Stomach (tissue), 9 donors: ENCODE data around the gene ASPDH. TPM values are rescaled to one million over a fixed set of nuclear protein-coding genes. Genes with fewer than 3 reads are reported as not detected.

ENCODE experiments used
- DNase-seq, 2 donors: peaks; one replicate each; pipeline versions ENCODE4 v3.0.0 to v3.0.0-alpha.2; 2013 to 2019
- H3K27ac ChIP-seq, 5 donors: fragments of 200-600 bp in 4 of 5; sonication (generic) in 4 of 5; one replicate each; pipeline ENCODE4 v1.5.1; 2013 to 2019; ENCODE audit warnings: mild to moderate bottlenecking in 1 of 5, moderate library complexity in 1 of 5
- H3K27me3 ChIP-seq, 3 donors: fragments of 200-600 bp; sonication (generic); one replicate each; pipeline ENCODE4 v1.5.1; 2017 to 2019; ENCODE audit warnings: mixed run types in 1 of 3
- H3K36me3 ChIP-seq, 4 donors: fragments of 200-600 bp; sonication (generic); 1 replicate in 3 of 4; 2 replicates in 1 of 4; pipeline ENCODE4 v1.5.1; 2016 to 2019
- H3K4me1 ChIP-seq, 4 donors: fragments of 200-600 bp; sonication (generic); one replicate each; pipeline ENCODE4 v1.5.1; 2016 to 2019
- H3K4me3 ChIP-seq, 4 donors: fragments of 200-600 bp; sonication (generic) in 3 of 4; one replicate each; pipeline ENCODE4 v1.5.1; 2016 to 2019; ENCODE audit warnings: mild to moderate bottlenecking in 1 of 4
- H3K9me3 ChIP-seq, 4 donors: fragments of 200-600 bp; sonication (generic); one replicate each; pipeline ENCODE4 v1.5.1; 2016 to 2019
- EP300 ChIP-seq: sonication (generic); formaldehyde crosslinking; IDR thresholded peaks from one replicate; pipeline ENCODE4 v1.6.1; 2017; ENCODE audit warnings: antibody characterized with exemption
- POLR2A ChIP-seq, 4 donors: fragments of 450-650 bp; IDR thresholded peaks; one replicate each; pipeline ENCODE4 v1.6.1; 2016; ENCODE audit warnings: antibody characterized with exemption in 4 of 4, control low read depth in 2 of 4, mild to moderate bottlenecking in 1 of 4, moderate library complexity in 1 of 4
- POLR2AphosphoS5 ChIP-seq, 3 donors: sonication (generic); formaldehyde crosslinking; IDR thresholded peaks; one replicate each; pipeline ENCODE4 v1.6.1; 2016; ENCODE audit warnings: antibody characterized with exemption in 3 of 3
- WGBS, 5 donors: extraction: QIAGEN DNeasy Blood & Tissue Kit in 3 of 5; methylation state at CpG; one replicate each; pipeline versions ENCODE4 v1.1.5 to v1.1.7; 2013 to 2018; 5-methylcytosine and 5-hydroxymethylcytosine counted together
- intact Hi-C: fragments of 100-400 bp; cut with DNase I; formaldehyde crosslinking; loops from one replicate; pipeline ENCODE4 v1.15.1; 2023; ENCODE audit warnings: low total_unique reads
- polyA plus RNA-seq, 3 donors: library from polyadenylated mRNA; stranded (reverse); fragments of 200-250 nt; gene quantifications; one replicate each; pipeline ENCODE4 v1.2.3, GENCODE V29; 2013
- total RNA-seq, 5 donors: library from RNA; depleted of rRNA; stranded (reverse); fragments of >200 nt; gene quantifications; one replicate each; pipeline versions ENCODE4 v1.1.0 to v1.2.3, GENCODE V29; 2014 to 2016
- TF ChIP-seq, protein P1 (sequence below), 7 experiments: fragments of 450-650 bp in 4 of 7; fragments of 200-600 bp in 3 of 7; sonication (generic) in 3 of 7; IDR thresholded peaks; one replicate each; pipeline ENCODE4 v1.5.1; 2016 to 2019; ENCODE audit warnings: antibody characterized with exemption in 7 of 7, control low read depth in 2 of 7, mild to moderate bottlenecking in 1 of 7
- donor health status: healthy with polysubstance abuse.
- donor health status: Bipolar disorder and iron deficiency.
- donor health status: healthy.

ASPDH gene
- total and polyA plus RNA-seq, 8 donors, result not detected

DNA sequence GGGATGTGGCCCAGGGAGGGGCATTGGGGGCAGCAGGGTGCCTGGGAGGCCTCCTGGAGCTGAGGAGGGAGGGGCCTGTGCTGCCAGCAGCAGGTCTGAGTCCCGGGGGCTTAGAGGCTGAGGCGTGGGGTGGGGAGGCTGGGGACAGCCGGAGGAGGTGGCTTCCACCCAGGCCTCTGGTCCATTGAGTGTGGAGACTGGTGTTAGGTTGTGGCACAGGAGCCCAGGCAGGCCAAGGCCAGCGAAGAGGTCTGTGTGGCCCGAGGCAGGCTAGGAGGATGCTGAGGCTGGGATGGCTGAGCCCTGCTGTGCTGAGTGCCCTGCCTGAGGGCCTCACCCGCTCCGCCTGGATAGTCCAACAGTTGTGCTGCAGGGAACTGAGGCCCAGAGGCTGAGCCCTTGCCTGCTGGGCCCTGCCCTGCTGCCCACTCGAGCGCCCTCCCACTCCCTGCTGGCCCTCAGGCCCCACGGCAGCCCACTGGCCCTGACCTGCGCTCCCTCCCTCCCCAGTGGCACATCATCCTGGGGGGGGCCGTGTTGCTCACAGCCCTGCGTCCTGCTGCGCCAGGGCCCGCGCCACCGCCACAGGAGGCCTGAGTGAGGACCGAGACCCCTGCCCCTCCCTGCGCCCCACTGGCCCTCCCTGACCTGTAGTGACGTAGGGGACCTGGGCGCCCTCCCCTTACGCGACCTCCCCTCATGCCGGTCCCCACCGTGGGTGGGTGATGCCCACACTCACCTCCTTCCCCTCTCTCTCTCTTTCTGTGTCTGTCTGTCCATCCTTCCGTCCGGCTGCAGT, 32.2 kb downstream of the ASPDH start:
- Histone ChIP-seq H3K4me1 (peaks cover 12 to 27% (median 18%) of the 10 kb centered on the region in 4 donors), H3K27ac (no peak overlapping the region), H3K9me3 (no peaks in the 10 kb centered on the region), H3K36me3 (peaks cover 37 to 76% (median 72%) of the 10 kb centered on the region in 4 donors), H3K27me3 (no peaks in the 10 kb centered on the region), H3K4me3 (no peak overlapping the region)
- no peak for DNase-seq
- no peak for TF ChIP-seq EP300
- no peak for TF ChIP-seq POLR2A (IDR thresholded peaks at IDR 0.05)
- no peak for TF ChIP-seq POLR2AphosphoS5 (IDR thresholded peaks at IDR 0.05)
- TF ChIP-seq, protein P1, sequence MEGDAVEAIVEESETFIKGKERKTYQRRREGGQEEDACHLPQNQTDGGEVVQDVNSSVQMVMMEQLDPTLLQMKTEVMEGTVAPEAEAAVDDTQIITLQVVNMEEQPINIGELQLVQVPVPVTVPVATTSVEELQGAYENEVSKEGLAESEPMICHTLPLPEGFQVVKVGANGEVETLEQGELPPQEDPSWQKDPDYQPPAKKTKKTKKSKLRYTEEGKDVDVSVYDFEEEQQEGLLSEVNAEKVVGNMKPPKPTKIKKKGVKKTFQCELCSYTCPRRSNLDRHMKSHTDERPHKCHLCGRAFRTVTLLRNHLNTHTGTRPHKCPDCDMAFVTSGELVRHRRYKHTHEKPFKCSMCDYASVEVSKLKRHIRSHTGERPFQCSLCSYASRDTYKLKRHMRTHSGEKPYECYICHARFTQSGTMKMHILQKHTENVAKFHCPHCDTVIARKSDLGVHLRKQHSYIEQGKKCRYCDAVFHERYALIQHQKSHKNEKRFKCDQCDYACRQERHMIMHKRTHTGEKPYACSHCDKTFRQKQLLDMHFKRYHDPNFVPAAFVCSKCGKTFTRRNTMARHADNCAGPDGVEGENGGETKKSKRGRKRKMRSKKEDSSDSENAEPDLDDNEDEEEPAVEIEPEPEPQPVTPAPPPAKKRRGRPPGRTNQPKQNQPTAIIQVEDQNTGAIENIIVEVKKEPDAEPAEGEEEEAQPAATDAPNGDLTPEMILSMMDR (IDR thresholded peaks at IDR 0.05), result no peak
- WGBS, 5 donors, result 88 to 96% (median 93%) methylated on average over 16 to 27 of the region's 27 CpGs
- intact Hi-C loops, result no loop called here

- WGBS, 5 donors, result 88 to 94% (median 91%) methylated on average over 25 to 37 of the region's 37 CpGs
- intact Hi-C loops, result no loop called here
- Histone ChIP-seq H3K27me3 (no peaks in the 10 kb centered on the region), H3K4me3 (no peak overlapping the region), H3K27ac (no peak overlapping the region), H3K9me3 (no peaks in the 10 kb centered on the region), H3K36me3 (peaks cover 37 to 76% (median 72%) of the 10 kb centered on the region in 4 donors), H3K4me1 (peaks cover 12 to 29% (median 20%) of the 10 kb centered on the region in 4 donors)
- no peak for DNase-seq
- TF ChIP-seq POLR2A (IDR thresholded peaks at IDR 0.05) (no peak), POLR2AphosphoS5 (IDR thresholded peaks at IDR 0.05) (no peak), EP300 (no peak)
- TF ChIP-seq, protein P1 (IDR thresholded peaks at IDR 0.05), result no peak
These were observed 33.2 kb downstream of the ASPDH start for GRCh38 chr19:50480281-50481111.

DNA sequence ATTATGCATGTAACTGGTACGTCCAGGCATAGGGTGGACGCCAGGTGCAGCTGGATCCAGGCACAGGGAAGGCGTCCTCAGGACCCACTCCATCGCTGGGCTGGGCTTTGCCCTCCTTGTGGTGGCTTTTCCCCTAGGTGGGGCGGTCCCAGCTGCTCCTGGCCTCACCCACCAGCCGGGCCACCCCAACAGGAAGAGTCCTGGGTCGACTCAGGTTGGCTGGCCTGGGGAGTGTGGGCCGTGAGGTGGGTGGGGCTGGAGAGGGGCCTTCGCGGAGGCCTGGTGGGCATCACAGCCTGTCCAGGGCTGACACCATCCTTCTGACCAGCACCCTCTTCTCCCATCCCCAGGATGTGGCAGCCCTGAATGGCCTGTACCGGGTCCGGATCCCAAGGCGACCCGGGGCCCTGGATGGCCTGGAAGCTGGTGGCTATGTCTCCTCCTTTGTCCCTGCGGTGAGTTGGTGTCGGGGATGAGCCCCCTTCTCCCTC, 33.9 kb downstream of the ASPDH start:
- no peak overlapping the region for H3K4me3 ChIP-seq
- intact Hi-C loops, result no loop called here
- no peaks in the 10 kb centered on the region for H3K27me3 ChIP-seq
- no peak overlapping the region for H3K27ac ChIP-seq
- WGBS, 5 donors, result 93 to 97% (median 95%) methylated on average over 9 to 16 of the region's 16 CpGs
- TF ChIP-seq EP300, result no peak
- TF ChIP-seq POLR2AphosphoS5 (IDR thresholded peaks at IDR 0.05), result no peak
- TF ChIP-seq POLR2A (IDR thresholded peaks at IDR 0.05), result no peak
- TF ChIP-seq, protein P1 (IDR thresholded peaks at IDR 0.05), result no peak
- no peak for DNase-seq
- no peaks in the 10 kb centered on the region for H3K9me3 ChIP-seq
- H3K4me1 ChIP-seq, result peaks cover 12 to 29% (median 20%) of the 10 kb centered on the region in 4 donors
- H3K36me3 ChIP-seq, result peaks cover 37 to 70% (median 66%) of the 10 kb centered on the region in 4 donors

DNA sequence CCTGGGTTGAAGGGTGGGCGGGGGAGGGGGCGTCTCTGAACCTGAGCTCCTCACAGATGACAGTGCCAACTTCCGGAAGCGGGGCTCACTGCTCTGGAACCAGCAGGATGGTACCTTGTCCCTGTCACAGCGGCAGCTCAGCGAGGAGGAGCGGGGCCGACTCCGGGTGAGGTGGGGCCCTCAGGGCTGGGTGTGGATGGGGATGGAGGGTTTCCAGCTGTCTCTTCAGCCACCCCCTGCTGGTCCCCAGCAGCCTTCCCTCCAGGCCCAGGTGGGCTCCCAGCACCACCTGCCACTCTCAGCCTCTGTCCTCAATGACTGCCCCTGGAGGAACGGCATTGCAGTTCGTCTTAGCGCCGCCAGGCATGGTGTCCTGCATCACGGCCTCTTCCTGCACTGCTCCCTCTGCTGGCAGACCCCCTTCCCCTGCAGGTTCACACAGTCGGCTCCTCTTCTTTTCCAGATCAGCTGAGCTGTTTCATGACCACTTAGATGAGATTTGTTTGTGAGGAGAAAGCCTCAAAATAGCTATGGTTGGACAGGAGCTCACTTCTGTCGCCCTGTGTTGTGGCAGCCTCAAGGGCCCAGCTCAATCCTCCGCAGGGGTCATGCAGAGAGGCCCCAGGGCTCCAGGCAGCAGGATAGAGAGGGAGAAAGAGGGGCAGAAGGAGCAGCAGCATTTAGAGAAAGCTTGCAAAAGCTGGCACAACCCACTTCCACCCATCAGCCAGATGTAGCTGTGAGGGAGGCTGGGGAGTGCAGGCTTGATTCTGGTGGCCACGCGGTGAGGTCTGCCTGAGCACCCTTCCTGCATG, 34.6 kb downstream of the ASPDH start:
- Histone ChIP-seq H3K4me1 (peaks cover 12 to 29% (median 20%) of the 10 kb centered on the region in 4 donors), H3K27me3 (no peaks in the 10 kb centered on the region), H3K4me3 (no peak overlapping the region), H3K9me3 (no peaks in the 10 kb centered on the region), H3K27ac (no peak overlapping the region), H3K36me3 (peaks cover 37 to 63% (median 59%) of the 10 kb centered on the region in 4 donors)
- 82 to 91% (median 88%) methylated on average over 16 to 19 of the region's 19 CpGs for WGBS, 5 donors
- DNase-seq, result no peak
- intact Hi-C loops, result no loop called here
- TF ChIP-seq POLR2A (IDR thresholded peaks at IDR 0.05) (no peak), POLR2AphosphoS5 (IDR thresholded peaks at IDR 0.05) (no peak)
- TF ChIP-seq, protein P1 (IDR thresholded peaks at IDR 0.05), result peak in 1 of 7 experiments; percentile 12
